Endothelial cell of umbilical vein (primary cell): ENCODE measurements around the gene LYRM4. TPM values are rescaled to one million over a fixed set of nuclear protein-coding genes. Genes with fewer than 3 reads are reported as not detected.

Experiments used
- BruUV-seq: library from RNA; stranded (reverse); fragments of 400-500 nt; replicated peaks from 2 replicates; lab custom pipeline; 2021; lab: Mats Ljungman, UMichigan
- CTCF ChIA-PET: fragments of 300-600, 350-600 bp; sonication (Branson Sonifier 250); formaldehyde crosslinking; loops from one replicate; lab custom pipeline; 2021; ENCODE audit warnings: antibody characterized with exemption, inconsistent platforms; lab: Charles Lee
- POLR2A ChIA-PET: fragments of 300-600, 350-600 bp; sonication (Branson Sonifier 250); formaldehyde crosslinking; loops from one replicate; lab custom pipeline; 2021; ENCODE audit warnings: antibody characterized with exemption, inconsistent platforms; lab: Charles Lee
- DNase-seq: peaks from one replicate; pipeline ENCODE4 v3.0.0-alpha.2; 2011; ENCODE audit warnings: low read depth, low spot score
- FAIRE-seq: peaks from 2 replicates; lab custom pipeline; 2011; peaks lifted over from hg19 to GRCh38; lab: Jason Lieb, UNC
- H2AFZ ChIP-seq: 2 replicates; pipeline ENCODE4 v1.6.0; 2012; ENCODE audit warnings: low read depth, low read length, control low read depth, inconsistent platforms
- H3K27ac ChIP-seq: 2 replicates; pipeline ENCODE4 v1.5.1; 2011; ENCODE audit warnings: low read depth, mild to moderate bottlenecking, control low read depth, low read length, moderate library complexity; ENCODE audit not compliant: insufficient read depth
- H3K27me3 ChIP-seq, 2 experiments: 2 replicates each; pipeline versions ENCODE4 v1.6.0 to v1.6.1; 2011; ENCODE audit warnings: low read length in 2 of 2, mixed read lengths in 1 of 2; ENCODE audit not compliant: control insufficient read depth in 2 of 2, insufficient read depth in 2 of 2
- H3K36me3 ChIP-seq, 2 experiments: 2 replicates in 1 of 2; 3 replicates in 1 of 2; pipeline ENCODE4 v1.5.1; 2011; ENCODE audit warnings: low read length in 2 of 2, mild to moderate bottlenecking in 1 of 2, moderate library complexity in 1 of 2; ENCODE audit not compliant: control insufficient read depth in 2 of 2, insufficient read depth in 2 of 2; ENCODE audit errors: extremely low read depth in 1 of 2
- H3K4me1 ChIP-seq: 3 replicates; pipeline ENCODE4 v1.5.1; 2011; ENCODE audit warnings: mild to moderate bottlenecking, low read length; ENCODE audit not compliant: control insufficient read depth, insufficient read depth; ENCODE audit errors: extremely low read depth
- H3K4me2 ChIP-seq: 2 replicates; pipeline ENCODE4 v1.6.1; 2011; ENCODE audit warnings: low read length, control low read depth, mixed read lengths; ENCODE audit not compliant: insufficient read depth
- H3K4me3 ChIP-seq, 3 experiments: fragments of 200-600 bp in 1 of 3; sonication (generic), shearing (Covaris generic) in 1 of 3; replicated peaks in 1 of 3; 2 replicates each; pipeline ENCODE4 v1.5.1; 2011 to 2016; ENCODE audit warnings: control low read depth in 3 of 3, low read length in 3 of 3, mild to moderate bottlenecking in 2 of 3, inconsistent platforms in 1 of 3, low read depth in 1 of 3, moderate library complexity in 1 of 3; ENCODE audit not compliant: insufficient read depth in 1 of 3
- H3K79me2 ChIP-seq: 2 replicates; pipeline ENCODE4 v1.6.0; 2012; ENCODE audit warnings: low read length, inconsistent platforms; ENCODE audit not compliant: control insufficient read depth, insufficient read depth
- H3K9ac ChIP-seq: replicated peaks from 2 replicates; pipeline ENCODE3; 2011; ENCODE audit warnings: low read length, control low read depth; ENCODE audit not compliant: insufficient read depth; ENCODE audit errors: extremely low read depth
- H3K9me1 ChIP-seq: replicated peaks from 3 replicates; pipeline ENCODE4 v1.6.0; 2011; ENCODE audit warnings: mild to moderate bottlenecking, low read length; ENCODE audit not compliant: control insufficient read depth, insufficient read depth; ENCODE audit errors: extremely low read depth
- H3K9me3 ChIP-seq: replicated peaks from 2 replicates; pipeline ENCODE4 v1.5.1; 2012; ENCODE audit warnings: low read length, inconsistent platforms; ENCODE audit not compliant: control insufficient read depth, insufficient read depth
- H4K20me1 ChIP-seq: replicated peaks from 2 replicates; pipeline ENCODE3; 2011; ENCODE audit warnings: mild to moderate bottlenecking, low read length; ENCODE audit not compliant: control insufficient read depth, insufficient read depth; ENCODE audit errors: extremely low read depth
- CTCF ChIP-seq, 2 donors: IDR thresholded peaks; 1 replicate in 1 of 2; 2 replicates in 1 of 2; pipeline ENCODE4 v1.5.1; 2011; ENCODE audit warnings: low read length in 2 of 2, mild to moderate bottlenecking in 2 of 2, moderate library complexity in 2 of 2, control low read depth in 1 of 2, inconsistent platforms in 1 of 2, low read depth in 1 of 2; ENCODE audit not compliant: insufficient read depth in 1 of 2; ENCODE audit errors: extremely low read depth in 1 of 2
- EZH2 ChIP-seq: IDR thresholded peaks from 2 replicates; pipeline ENCODE4 v1.6.1; 2012; ENCODE audit warnings: borderline replicate concordance, low read depth, mild to moderate bottlenecking, moderate library complexity, low read length, inconsistent platforms; ENCODE audit not compliant: severe bottlenecking
- FOS ChIP-seq: IDR thresholded peaks from 2 replicates; pipeline ENCODE4 v1.6.1; 2011; ENCODE audit warnings: mild to moderate bottlenecking, low read length, moderate library complexity, borderline replicate concordance; ENCODE audit not compliant: insufficient read depth
- GATA2 ChIP-seq: IDR thresholded peaks from 2 replicates; pipeline ENCODE4 v1.7.0; 2011; ENCODE audit warnings: low read depth, mild to moderate bottlenecking, moderate library complexity, mixed read lengths, low read length; ENCODE audit not compliant: insufficient read length, insufficient read depth
- JUN ChIP-seq: IDR thresholded peaks from 2 replicates; pipeline ENCODE4 v1.6.1; 2011; ENCODE audit warnings: borderline replicate concordance, low read depth; ENCODE audit not compliant: insufficient read length, insufficient read depth
- MYC ChIP-seq: IDR thresholded peaks from one replicate; pipeline ENCODE4 v1.6.1; 2011; ENCODE audit warnings: mild to moderate bottlenecking, low read depth, low read length
- POLR2AphosphoS5 ChIP-seq: IDR thresholded peaks from 2 replicates; pipeline ENCODE4 v1.6.1; 2012; ENCODE audit warnings: low read depth, mild to moderate bottlenecking, control low read depth, low read length, moderate library complexity; ENCODE audit not compliant: insufficient read depth
- dilution Hi-C: fragments of 300-500 bp; cut with MboI; formaldehyde crosslinking; loops from one replicate; pipeline ENCODE4 v1.15.0; 2019; ENCODE audit warnings: low sequenced_read_pairs; ENCODE audit not compliant: extremely low pct_ligation_motif_present
- intact Hi-C: fragments of 100-400 bp; cut with micrococcal nuclease; formaldehyde crosslinking; loops from one replicate; pipeline ENCODE4 v1.10.0; 2022
- polyA plus RNA-seq, 4 experiments: library from polyadenylated mRNA; depleted of rRNA in 3 of 4; stranded (reverse) in 3 of 4; unstranded in 1 of 4; fragments of >200 nt; gene quantifications; 2 replicates each; pipeline versions ENCODE4 v1.2.1 to v1.2.3, GENCODE V29; 2011 to 2012; ENCODE audit warnings: missing spikeins in 1 of 4
- total RNA-seq: library from RNA; stranded (reverse); gene quantifications from 2 replicates; pipeline ENCODE4 v1.2.3, GENCODE V29; 2021

Gene LYRM4
- total and polyA plus RNA-seq, 2 donors (not counting 3 experiments of a cell fraction or from before 2014, with no cell fraction given): 39.5 to 44.0 TPM

GRCh38 chr6:5133943-5134342, 126.8 kb downstream of the LYRM4 start:
- Histone ChIP-seq H3K4me2 (no peak overlapping the region), H3K9me3 (no peaks in the 10 kb centered on the region), H3K27ac (no peak overlapping the region), H3K9ac (no peak overlapping the region), H3K36me3 (no peaks in the 10 kb centered on the region), H2AFZ (no peak overlapping the region), H3K4me1 (peaks cover 15% of the 10 kb centered on the region), H3K27me3 (no peaks in the 10 kb centered on the region), H4K20me1 (no peaks in the 10 kb centered on the region), H3K9me1 (no peaks in the 10 kb centered on the region), H3K4me3 (no peak overlapping the region), H3K79me2 (no peaks in the 10 kb centered on the region)
- DNase-seq: no peak
- no peak for TF ChIP-seq JUN
- TF ChIP-seq POLR2AphosphoS5: no peak
- no peak for TF ChIP-seq FOS
- TF ChIP-seq MYC: no peak
- TF ChIP-seq CTCF (IDR thresholded peaks at IDR 0.05; ENCODE audit: extremely low read depth in 1 of 2, insufficient read depth in 1 of 2, low read depth in 1 of 2, low read length in 2 of 2): no peak
- TF ChIP-seq EZH2: no peak
- TF ChIP-seq GATA2: no peak
- POLR2A ChIA-PET: no interaction called here
- no TSS peak for BruUV-seq
- CTCF ChIA-PET: interaction anchor here (1.0 to 2.3 kb wide), 2 partner anchors 10 to 13 kb away, joined by 4 to 7 read pairs; no protein-coding TSS in a partner anchor
- dilution Hi-C loops (no loop called here), intact Hi-C loops (loop anchor here (2.0 kb wide), 1 partner anchor 49 kb away; the partner anchor contains the start of gene PPP1R3G)
- no peak for FAIRE-seq
